GM19025 (cell line): Measurements from ENCODE around the gene TTC7B.

Experiments used
- ATAC-seq: cut with Tn5 transposase; IDR thresholded peaks from one replicate; pipeline ENCODE4 v1.9.1; 2021; ENCODE audit warnings: mild to moderate bottlenecking, low read depth, moderate library complexity; ENCODE audit not compliant: unreplicated experiment

TTC7B gene

GRCh38 chr14:90583916-90584605, 232.2 kb downstream of the TTC7B start:
- ATAC-seq: no peak

GRCh38 chr14:90583427-90583826, 232.8 kb downstream of the TTC7B start:
- no peak for ATAC-seq

- no peak for ATAC-seq
These were observed 234.1 kb downstream of the TTC7B start for GRCh38 chr14:90582166-90582565.

- no peak for ATAC-seq
These were observed 234.5 kb downstream of the TTC7B start for GRCh38 chr14:90581745-90582144.

GRCh38 chr14:90580377-90581335, 235.6 kb downstream of the TTC7B start:
- ATAC-seq: no peak

GRCh38 chr14:90579816-90580215, 236.4 kb downstream of the TTC7B start:
- no peak for ATAC-seq

GRCh38 chr14:90579088-90579487, 237.1 kb downstream of the TTC7B start:
- no peak for ATAC-seq

GRCh38 chr14:90578283-90578985, 237.8 kb downstream of the TTC7B start:
- no peak for ATAC-seq

- ATAC-seq: no peak
These were observed 238.5 kb downstream of the TTC7B start for GRCh38 chr14:90577661-90578282.

- ATAC-seq: no peak
These were observed 239.1 kb downstream of the TTC7B start for GRCh38 chr14:90576981-90577660.

GRCh38 chr14:90576581-90576980, 239.6 kb downstream of the TTC7B start:
- no peak for ATAC-seq

- ATAC-seq: no peak
These were observed 240.4 kb downstream of the TTC7B start for GRCh38 chr14:90575781-90576180.

GRCh38 chr14:90575336-90575735, 240.9 kb downstream of the TTC7B start:
- no peak for ATAC-seq

GRCh38 chr14:90574188-90575131, 241.8 kb downstream of the TTC7B start:
- ATAC-seq: no peak

GRCh38 chr14:90573385-90574105, 242.7 kb downstream of the TTC7B start:
- no peak for ATAC-seq

- ATAC-seq: no peak
These were observed 243.6 kb downstream of the TTC7B start for GRCh38 chr14:90572441-90573150.

- no peak for ATAC-seq
These were observed 244.9 kb downstream of the TTC7B start for GRCh38 chr14:90571149-90571947.
